T-helper 1 cell (primary cell): ENCODE results near the gene ACP3.
"Not testable (repeated sequence)": the region's sequence is repeated elsewhere in the genome, so short reads cannot be mapped to it uniquely, and the experiment has no call there.

ENCODE experiments used
- DNase-seq, 5 donors: peaks; one replicate each; pipeline ENCODE4 v3.0.0-alpha.2; 2012 to 2020
- total RNA-seq, 4 donors: gene quantifications; one replicate each; lab custom pipeline; 2026; lab: John Stamatoyannopoulos, UW

ACP3 gene, protein sequence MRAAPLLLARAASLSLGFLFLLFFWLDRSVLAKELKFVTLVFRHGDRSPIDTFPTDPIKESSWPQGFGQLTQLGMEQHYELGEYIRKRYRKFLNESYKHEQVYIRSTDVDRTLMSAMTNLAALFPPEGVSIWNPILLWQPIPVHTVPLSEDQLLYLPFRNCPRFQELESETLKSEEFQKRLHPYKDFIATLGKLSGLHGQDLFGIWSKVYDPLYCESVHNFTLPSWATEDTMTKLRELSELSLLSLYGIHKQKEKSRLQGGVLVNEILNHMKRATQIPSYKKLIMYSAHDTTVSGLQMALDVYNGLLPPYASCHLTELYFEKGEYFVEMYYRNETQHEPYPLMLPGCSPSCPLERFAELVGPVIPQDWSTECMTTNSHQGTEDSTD
- total RNA-seq: 0 to 0.08 (median 0) reads per million in 4 donors

DNA sequence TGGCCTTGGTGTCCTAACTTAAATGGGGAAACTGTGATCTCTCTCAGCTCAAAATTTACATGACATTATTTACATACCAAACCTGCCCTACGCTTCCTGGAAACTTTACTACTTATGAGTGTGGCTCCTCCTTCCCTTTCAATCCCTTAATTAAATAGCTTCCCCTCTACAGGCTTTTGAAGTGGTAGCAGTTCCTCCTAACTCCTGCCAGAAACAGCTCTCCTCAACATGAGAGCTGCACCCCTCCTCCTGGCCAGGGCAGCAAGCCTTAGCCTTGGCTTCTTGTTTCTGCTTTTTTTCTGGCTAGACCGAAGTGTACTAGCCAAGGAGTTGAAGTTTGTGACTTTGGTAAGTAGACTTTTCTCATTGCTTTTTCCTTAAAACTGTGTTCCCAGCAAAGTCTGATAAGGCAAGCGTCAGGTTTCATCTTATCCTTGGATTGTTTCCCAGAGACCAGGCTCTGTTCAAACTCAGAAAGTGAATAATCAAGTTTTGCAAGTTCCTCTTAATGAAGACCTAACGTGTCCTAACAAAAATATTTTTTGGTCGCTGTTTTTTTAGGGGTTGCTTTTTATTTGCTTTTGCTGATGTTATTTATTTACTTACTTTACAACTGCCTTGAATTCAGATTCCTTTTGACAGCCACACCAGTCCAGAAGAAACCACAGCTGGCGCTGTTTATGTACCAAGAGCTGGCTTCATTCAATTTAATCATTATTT, at the start of gene ACP3:
Gene ACP3, plus strand, starts transcription at position 179 of the 720 bp plus-strand sequence. Its CDS starts 50 bp downstream, at position 229.
- DNase-seq: no peak

DNA sequence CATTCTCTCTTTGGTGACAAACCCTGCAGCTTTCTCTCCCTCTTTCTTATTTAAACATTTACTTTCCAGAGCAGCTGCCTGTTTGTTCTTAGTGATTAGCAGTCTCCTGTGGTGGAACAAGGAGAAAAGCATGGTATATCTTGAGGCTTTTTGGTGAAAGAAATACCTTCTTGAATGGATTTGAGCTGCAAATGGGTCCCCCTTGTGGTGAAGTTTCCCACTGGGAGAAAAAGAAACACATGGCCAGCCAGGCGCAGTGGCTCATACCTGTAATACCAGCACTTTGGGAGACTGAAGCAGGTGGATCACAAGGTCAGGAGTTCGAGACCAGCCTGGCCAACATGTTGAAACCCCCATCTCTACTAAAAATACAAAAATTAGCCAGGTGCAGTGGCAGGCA, 48.3 kb upstream of the ACP3 start:
- DNase-seq: no peak

DNA sequence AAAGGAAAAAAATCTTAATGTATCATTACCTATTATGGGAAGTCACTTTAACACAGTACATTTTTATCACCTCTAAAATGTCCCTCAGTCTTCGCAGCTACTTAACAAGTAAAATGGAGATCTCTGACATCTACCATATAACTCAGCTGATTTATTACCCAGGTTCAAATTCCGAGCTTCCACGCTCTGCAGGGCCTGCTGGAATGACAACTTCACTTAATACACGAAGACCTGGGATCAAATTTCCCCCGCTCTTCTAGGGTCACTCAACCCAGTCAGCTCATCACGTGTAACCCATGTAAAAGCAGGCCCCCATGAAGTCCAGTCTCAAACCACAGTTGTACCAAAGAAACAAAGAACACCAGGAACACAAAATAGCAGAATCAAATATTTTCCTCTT, 44.2 kb upstream of the ACP3 start:
- no peak for DNase-seq

DNA sequence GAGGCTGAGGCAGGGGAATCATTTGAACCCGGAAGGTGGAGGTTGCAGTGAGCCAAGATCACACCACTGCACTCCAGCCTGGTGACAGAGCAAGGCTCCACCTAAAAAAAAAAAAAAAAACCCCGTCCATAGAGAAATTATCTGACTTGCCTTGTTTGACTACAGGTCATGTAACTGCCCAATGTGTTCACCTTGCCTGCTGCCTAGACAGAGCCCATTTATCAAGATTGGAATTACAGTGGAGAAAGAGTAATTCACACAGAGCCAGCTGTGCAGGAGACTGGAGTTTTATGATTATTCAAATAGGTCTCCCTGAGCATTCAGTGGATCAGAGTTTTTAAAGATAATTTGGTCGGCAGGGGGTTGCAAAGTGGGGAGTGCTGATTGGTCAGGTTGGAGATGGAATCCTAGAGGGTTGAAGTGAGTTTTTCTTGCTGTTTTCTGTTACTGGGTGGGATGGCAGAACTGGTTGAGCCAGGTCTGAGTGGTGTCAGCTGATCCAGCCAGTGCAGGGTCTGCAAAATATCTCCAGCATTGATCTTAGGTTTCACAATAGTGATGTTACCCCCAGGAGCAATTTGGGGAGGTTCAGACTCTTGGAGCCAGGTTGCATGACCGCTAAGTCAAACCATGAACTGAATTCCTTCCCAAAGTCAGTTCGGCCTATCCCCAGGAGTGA, 40.8 kb upstream of the ACP3 start:
- no peak for DNase-seq

DNA sequence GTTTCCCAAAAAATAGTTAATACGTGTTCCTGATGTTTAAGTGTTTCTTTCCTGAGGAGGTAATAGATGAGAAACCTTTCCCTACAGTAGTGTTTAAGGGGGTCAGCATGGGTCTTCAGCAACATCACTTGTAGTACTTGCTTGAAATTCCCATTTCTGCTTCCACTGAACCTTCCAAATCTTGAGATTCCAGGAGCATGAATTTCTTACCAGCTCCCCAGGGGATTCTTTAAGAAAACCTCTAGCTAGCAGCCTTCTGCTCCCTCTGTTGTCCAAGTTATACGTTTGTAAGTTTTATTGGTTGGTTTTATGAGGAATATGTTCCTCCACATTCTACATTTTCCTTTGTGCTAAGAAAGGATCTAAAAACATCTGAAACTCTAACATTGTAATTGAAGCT, 38.2 kb upstream of the ACP3 start:
- no peak for DNase-seq

DNA sequence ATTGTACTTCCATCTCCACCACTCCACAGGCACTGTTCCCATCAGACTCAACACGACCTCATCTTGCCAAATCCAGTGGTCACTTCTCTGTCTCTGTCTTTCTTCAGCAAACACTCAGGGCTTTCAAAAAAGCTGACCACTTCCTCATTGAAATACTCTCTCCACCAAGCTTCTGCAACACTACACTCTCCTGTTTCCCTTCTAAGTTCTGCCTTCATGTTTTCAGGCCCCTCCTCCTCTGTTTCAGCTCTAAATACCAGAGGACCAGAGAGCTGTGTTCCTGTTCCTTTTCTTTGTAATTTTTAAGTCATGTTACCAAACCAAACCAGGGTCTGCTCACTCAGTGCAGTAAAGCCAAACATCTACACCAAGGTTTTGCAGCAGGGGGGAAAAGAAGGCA, 33.8 kb upstream of the ACP3 start:
- DNase-seq: no peak

DNA sequence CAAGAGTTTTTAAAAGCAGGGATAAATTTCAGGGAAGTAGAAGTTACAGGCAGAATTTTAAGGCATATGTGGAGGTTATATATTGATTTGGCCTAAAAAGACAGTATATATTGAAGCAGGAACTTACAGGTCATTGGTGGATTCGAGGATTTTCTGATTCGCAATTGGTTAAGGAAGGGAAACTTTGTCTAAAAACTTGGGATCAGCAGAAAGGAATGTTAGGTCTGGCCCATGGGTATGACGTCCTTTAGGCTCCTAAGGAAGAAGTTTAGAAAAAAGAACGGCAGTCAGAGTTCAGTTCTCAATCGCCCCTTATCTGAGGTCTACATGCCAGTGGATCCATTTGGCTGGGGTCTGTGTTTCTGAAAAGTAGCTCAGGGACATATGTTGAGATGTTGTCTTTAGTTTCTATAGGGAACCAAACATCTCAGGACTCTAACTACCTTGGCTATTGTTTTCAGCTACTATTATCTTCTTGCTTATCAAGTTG, 33.2 kb upstream of the ACP3 start:
- no peak for DNase-seq

DNA sequence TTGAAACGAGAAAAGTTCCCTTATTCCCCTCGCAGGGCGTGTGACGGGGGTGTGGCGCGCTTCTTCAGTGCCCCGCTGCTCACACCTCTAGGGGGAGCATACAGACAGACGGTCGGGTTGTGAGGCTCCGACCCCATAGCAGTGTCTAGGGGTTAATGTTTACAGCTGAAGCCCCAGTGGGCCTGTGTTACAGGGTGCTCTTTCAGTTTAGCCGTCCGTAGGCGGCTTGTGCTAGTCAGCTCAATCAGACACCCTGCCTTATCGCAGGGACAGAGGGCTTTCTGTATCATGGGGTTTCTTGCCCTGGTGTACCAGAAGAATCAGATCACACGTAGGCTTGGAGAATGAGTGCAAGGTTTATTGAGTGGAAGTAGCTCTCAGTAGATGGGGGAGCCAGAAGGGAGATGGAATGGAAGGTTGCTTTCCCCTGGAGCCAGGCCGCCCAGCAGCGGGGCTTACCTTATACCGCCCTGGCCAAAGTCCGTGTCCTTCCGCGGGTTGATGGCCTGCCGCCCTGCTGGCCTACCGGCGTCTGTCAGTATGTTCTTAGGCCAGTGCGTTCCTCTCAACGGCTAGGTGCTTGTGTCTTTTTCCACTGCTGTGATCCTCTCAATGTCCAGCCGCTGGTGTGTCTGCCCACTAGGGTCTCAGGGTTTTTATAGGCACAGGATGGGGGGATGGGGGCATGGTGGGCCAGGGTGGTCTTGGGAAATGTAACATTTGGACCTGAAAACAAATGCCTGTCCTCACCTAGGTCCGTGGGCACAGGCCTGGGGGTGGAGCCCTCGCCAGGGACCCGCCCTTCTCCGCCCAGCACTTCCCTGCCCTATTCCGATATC, 32.2 kb upstream of the ACP3 start:
- no peak for DNase-seq

DNA sequence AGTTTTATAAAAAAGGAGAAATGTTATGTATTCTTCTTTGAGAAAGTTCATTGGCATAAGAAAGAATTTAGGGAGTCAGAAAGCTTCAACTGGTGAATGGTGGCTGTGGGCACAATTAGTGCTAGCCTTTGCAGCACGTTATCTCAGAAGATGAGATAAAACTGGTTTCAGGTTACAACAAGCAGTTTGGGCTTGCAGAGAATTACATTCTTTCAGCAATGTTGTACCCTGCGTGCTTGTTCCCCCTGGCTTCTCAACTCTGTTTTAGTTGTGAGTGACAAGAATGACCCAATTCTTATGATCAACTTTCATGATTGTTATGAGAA, 31.6 kb upstream of the ACP3 start:
- no peak for DNase-seq

DNA sequence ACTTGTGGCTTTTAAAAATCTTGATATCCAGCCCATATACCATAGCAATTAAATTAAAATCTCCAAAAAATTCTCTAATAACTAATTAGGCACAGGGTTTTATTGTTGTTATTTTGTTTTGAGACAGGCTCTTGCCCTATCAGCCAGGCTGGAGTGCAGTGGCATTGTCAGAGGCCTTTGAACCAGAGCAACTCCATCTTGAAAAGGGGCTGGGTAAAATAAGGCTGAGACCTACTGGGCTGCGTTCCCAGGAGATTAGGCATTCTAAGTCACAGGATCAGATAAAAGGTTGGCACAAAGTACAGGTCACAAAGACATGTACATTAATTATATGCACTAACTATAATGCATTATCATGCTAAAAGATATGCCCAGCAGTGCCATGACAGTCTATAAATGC, 31.2 kb upstream of the ACP3 start:
- DNase-seq: no peak

DNA sequence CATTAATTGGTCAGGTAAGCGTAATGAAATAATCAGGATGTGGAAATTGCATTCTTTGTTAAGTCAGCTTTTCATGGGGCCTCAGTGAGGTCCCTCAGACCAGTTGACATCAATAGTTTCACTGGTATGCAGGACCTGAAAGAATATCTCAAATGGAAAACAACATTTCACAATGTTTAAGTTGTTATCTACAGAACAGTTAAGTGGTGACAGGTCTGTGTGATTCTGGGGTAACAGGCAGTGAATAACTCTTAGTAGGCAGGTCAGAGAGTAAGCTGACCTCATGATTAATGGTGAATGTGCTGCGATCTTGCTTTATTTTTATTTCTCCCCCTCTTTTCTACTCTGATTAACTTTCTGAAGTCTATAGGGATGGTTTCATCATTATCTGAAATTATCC, 28.9 kb upstream of the ACP3 start:
- no peak for DNase-seq

DNA sequence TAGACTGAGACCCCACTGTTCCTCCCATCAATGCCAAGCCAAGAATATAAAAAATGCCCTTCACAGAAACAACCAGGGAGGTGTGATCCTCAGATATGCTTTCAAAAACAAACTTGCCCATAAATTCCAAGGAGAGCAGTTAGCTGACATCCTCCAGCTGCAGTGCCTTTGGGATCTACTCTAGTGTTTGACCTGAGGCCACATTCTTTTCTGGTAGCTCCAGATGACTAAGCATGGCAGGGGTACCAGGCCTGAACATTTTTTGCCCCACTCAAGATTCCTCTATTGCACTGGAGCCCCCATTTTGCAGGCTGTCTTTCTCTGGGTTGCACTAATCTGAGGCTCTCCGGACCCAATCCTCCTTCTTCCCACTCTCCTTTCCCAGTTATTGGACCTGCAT, 27.9 kb upstream of the ACP3 start:
- DNase-seq: no peak

DNA sequence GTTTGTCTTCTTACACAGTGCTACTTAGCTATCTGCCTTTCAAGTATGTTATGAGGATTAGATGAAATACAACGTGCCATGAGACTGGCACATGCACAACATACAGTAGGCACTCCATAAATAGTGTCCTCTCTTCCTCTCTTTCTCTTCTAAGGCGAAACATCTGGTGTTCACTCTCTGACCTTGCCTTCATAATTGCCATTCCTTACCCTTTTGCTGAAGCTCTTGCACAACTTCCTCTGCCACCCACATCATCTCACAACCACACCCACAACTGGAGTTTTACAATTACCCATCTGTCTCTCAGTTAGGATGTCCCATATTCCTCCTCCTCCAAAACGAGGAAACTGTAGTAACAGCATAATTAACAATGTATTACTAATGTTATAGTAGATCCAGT, 26.4 kb upstream of the ACP3 start:
- DNase-seq: no peak

DNA sequence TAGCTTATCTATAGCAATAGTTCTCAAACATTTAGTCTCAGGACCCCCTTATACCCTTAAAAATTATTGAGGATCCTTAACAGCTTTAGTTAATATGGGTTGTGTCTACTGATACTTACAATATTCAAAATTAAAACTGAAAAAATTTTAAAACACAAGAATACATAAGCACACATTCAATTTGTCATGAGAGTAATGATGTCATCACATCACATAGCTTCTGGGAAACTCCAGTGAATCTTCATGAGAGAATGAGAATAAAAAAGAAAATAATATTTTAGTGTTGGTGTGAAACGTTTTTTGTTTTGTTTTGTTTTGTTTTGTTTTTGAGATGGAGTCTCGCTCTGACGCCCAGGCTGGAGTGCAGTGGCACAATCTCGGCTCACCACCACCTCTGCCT, 25.2 kb upstream of the ACP3 start:
- DNase-seq: no peak

DNA sequence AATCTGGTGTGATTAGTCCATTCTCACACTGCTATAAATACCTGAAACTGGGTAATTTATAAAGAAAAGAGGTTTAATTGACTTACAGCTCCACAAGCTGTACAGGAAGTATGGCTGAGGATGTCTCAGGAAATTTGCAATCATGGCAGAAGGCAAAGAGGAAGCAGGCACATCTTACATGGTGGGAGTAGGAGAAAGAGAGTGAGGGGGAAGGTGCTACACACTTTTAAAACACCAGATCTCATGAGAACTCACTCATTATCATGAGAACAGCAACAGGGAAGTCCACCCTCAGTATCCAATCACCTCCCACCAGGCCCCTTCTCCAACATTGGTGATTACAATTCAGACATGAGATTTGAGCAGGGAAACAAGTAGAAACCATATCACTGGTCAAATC, 24.0 kb upstream of the ACP3 start:
- DNase-seq: no peak

DNA sequence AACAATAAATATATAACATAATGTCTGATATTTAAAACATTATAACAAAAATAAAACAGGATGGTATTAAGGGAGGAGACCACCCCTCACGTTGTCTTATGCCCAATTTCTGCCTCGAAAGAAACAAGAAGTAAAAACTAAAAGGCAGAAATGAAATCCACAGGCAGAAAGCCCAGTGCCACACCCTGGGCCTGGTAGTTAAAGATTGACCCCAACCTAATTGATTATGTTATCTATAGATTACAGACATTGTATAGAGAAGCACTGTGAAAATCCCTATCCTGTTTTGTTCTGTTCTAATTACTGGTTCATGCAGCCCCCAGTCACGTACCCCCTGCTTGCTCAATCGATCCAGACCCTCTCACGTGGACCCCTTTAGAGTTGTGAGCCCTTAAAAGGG, 22.3 kb upstream of the ACP3 start:
- DNase-seq: no peak

DNA sequence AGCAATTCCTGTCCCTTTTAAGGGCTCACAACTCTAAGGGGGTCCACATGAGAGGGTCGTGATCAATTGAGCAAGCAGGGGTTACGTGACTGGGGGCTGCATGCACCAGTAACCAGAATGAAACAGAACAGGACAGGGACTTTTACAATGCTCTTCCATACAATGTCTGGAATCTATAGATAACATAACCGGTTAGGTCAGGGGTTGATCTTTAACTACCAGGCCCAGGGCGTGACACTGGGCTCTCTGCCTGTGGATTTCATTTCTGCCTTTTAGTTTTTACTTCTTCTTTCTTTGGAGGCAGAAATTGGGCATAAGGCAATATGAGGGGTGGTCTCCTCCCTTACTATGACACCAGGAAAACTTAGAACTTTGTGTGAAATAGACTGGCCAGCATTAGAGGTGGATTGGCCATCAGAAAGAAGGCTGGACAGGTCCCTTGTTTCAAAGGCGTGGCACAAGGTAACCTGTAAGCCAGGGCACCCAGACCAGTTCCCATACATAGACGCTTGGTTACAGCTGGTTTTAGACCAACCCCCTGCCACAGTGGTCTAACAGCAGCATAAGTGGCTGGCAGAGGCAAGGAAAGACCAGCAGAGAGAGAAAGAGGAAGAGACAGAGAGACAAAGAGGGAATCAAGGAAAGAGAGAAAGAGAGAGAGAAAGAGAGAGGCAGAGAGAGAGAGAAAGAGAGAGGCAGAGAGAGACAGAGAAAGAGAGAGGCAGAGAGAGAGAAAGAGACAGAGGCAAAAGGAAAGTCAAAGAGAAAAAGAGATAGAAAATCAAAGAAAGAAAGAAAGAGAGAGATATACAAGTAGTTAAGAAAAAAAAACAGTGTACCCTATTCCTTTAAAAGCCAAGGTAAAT, 13.6 kb upstream of the ACP3 start:
- not testable (repeated sequence) for DNase-seq

DNA sequence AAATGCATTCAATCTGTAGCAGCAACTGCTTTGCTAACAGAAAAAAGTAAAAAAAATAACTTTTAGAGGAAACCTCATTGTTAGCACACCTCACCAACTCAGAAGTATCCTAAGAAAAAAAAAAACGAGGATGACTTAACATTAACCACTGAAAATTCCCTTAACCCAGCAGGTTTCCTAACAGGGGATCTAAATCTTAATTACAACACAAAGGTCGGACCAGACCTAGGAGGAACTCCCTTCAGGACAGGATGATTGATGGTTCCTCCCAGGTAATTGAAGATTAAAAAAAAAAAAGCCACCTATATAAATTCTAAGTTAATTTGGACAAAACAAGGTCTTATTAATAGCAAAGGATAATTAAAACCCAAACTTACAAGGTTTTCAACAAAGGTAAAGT, 12.9 kb upstream of the ACP3 start:
- DNase-seq: not testable (repeated sequence)

DNA sequence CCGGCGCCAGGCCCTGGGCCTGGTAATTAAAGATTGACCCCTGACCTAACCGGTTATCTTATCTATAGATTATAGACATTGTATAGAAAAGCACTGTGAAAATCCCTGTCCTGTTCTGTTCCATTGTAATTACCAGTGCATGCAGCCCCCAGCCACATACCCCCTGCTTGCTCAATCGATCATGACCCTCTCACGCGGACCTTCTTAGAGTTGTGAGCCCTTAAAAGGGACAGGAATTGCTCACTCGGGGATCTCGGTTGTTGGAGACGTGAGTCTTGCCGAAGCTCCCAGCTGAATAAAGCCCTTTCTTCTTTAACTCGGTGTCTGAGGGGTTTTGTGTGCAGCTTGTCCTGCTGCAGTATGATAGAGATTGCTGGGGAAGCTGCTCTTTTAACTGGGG, 7.2 kb upstream of the ACP3 start:
- DNase-seq: not testable (repeated sequence)

DNA sequence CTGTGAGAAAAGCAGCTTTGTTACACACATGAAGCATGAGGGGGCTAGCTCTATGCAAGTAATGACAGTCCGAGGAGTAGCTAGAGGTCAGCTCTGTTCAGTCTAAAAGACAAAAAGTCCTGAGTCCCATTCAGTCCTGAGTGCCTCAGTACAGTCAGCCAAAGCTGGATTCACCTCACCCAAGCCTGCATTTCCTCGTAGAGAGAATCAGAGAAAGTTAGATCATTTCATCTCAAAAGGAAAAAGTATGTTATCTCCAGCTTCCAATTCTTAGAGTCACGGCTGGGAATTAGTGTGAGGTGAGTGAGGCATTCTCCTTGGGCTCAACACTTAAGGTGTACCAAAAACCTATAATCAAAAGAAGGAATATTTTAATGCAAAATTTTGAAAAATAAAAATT, 5.9 kb upstream of the ACP3 start:
- no peak for DNase-seq

DNA sequence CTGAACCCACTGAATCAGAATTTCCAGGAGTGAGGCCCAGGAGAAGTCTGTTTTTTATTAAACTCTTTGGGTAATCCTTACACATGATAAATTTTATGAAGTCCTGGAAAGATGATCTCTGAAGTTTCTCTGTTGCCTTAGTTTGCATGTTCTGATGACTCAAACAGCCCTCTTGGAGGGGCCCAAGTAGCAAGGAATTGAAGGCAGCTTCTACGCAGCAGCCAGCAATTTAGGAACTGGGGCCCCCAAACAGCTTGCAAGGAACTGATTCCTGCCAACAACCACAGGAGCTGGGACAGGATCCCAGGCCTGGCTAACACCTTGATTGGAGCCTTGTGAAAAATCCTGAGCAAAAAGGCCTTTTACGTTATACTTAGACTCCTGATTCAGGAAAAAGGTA, 5.4 kb upstream of the ACP3 start:
- no peak for DNase-seq

DNA sequence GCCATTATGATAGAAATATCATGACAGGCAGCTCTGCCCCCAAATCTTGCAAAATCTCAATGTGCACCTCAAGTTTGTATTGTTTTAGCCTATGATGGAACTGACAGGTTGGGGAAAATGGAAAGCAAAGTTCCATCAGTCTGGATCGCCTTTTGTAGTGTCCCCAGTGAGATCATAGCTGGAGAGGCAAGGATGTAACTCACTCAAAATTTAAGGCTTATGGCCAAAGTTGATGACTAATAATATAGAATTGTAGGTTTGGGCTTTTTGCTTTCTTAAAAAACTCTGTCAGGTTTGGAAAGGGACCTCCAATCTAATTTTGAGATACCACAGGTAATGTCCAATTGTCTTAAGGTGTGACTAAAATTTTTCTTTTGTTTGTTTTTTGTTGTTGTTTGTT, 1.4 kb upstream of the ACP3 start:
- DNase-seq: no peak
